Measurements from ENCODE around the gene TMED5.
"Not testable (repeated sequence)": the region's sequence is repeated elsewhere in the genome, so short reads cannot be mapped to it uniquely, and the experiment has no call there.

Gene TMED5

DNA sequence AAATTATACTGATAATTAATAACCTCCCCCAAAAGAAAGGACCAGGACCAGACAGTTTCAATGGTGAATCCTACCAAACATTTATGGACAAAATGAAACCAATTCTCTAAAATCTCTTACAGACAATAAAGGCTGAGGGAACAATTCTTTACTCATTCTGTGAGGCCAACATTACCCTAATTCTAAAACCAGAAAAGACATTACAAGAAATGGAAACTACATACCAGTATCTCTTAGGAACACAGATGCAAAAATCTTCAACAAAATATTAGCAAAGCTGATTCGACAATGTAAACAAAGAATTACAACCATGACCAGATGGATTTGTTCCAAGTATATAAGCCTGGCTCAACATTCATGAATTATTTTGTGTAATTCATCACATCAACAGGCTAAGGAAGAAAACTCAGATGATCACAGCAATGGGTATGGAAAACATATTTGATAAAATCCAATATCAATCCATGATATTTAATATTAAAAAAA is 8.6 kb downstream of the TMED5 start:
- DNase-seq (ENCODE audit: low read depth), result no peak

DNA sequence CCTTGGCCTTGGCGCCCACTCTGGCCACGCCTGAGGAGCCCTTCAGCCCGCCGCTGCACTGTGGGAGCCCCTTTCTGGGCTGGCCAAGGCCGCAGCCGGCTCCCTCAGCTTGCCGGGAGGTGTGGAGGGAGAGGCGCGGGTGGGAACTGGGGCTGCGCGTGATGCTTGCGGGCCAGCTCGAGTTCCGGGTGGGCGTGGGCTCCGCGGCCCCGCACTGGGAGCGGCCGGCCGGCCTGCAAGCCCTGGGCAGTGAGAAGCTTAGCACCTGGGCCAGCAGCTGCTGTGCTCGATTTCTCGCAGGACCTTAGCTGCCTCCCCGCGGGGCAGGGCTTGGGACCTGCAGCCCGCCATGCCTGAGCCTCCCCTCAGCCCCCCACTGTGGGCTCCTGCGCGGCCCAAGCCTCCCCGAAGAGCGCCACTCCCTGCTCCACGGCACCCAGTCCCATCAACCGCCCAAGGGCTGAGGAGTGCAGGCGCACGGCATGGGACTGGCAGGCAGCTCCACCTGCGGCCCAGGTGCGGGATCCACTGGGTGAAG is 10.0 kb downstream of the TMED5 start:
- not testable (repeated sequence) for DNase-seq (ENCODE audit: low read depth)

DNA sequence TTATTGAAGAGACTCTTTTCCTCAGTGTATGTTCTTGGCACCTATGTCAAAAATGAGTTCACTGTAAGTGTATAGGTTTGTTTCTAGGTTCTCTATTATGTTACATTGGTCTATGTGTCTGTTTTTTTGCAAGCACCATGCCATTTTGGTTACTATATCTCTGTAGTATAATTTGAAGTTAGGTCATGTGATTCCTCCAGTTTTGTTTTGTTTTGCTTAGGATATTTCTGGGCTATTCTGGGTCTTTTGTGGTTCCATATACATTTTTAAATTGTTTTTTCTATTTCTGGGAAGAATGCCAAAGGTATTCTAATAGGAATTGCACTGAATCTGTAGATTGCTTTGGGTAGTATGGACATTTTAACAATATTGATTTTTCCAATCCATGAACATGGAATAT is 13.2 kb downstream of the TMED5 start:
- no peak for DNase-seq (ENCODE audit: low read depth)

DNA sequence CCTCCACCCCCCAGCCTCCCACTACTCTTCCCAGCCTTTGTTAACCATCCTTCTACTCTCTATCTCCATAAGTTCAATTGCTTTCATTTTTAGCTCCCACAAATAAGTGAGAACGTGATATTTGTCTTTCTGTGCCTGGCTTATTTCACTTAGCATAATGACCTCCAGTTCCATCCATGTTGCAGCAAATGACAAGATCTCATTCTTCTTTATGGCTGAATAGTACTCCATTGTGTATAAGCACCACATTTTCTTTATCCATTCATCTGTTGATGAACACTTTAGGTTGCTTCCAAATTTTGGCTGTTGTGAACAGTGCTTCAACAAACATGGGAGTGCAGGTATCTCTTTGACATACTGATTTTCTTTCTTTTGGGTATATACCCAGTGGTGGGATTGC is 14.3 kb downstream of the TMED5 start:
- not testable (repeated sequence) for DNase-seq (ENCODE audit: low read depth)

DNA sequence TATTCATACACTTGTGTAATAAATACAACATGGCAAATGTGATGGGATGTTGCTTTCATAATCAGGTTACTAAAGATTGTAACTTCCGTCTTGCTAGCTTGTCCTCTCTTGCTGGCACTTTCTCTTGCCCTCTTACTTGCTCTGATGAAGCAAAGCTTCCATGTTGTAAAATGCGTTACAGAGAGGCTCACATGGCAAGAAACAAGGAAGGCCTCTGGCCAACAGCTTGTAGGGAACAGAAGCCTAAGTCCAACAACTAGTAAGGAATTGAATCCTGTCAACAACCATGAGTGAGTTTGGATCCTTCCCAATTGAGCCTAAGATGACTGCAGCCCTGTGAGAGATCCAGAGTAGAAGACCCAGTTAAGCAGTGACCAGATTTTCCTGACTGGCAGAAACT is 15.4 kb downstream of the TMED5 start:
- no peak for DNase-seq (ENCODE audit: low read depth)

DNA sequence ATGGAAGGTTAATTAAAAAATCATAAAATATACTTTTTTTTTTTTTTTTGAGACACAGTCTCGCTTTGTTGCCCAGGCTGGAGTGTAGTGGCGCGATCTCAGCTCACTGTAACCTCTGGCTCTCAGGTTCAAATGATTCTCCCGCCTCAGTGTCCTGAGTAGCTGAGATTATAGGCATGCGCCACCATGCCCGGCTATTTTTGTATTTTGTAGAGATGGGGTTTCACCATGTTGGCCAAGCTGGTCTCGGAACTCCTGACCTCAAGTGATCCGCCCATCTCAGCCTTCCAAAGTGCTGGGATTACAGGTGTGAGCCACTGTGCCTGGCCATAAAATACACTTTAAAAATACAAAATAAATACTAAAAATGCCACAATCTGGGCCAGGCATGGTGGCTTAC is 16.9 kb downstream of the TMED5 start:
- not testable (repeated sequence) for DNase-seq (ENCODE audit: low read depth)

DNA sequence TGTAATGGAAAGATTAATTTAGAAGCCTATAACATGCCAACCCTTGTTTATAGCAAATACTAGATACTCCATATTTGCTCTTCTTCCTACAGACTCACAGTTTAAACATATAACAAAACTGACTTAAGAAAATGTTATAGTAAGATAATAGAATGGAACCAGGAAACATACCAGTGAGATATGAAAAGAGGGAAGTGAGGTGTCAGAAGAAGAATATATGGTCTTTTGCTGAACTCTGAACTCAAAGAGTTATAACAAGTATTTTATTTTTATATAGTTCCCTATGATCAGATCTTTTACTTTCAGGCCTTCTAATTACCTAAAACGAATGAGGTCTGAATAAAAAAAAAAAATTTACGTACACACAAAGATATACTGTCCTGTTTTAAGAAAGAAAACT is 20.9 kb downstream of the TMED5 start:
- DNase-seq (ENCODE audit: low read depth), result no peak

DNA sequence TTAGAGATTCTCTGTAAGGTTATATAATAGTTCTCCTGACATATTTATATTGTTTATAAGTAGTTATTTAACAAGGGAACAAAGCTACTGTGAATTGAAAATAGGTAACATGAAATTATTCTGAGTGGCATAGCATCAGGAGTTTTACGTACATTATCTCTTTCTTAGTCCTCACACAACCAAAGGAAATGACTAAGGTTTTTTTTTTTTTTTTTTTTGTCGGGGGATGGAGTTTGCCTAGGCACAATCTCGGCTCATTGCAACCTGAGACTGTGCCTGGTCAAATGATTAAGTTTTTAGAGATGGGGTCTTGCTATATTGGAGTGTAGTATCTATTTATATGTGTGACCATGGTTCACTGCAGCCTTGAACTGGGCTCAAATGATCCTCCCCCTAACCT is 24.9 kb downstream of the TMED5 start:
- DNase-seq (ENCODE audit: low read depth), result no peak

DNA sequence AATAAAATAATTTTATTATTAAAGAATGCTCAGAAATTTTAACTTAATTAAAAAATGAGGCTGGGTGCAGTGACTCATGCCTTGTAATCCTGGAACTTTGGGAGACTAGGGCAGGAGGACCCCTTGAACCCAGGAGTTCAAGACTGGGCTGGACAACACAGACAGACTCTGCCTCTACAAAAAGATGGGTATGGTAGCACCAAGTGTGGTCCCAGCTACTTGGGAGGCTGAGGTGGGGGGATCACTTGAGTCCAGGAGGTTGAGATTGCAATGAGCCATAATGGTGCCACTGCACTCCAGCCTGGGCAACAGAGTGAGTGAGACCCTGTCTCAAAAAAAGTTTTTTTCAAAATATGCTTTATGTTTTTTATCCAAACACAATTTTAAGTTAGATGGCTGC is 25.3 kb downstream of the TMED5 start:
- DNase-seq (ENCODE audit: low read depth), result no peak

DNA sequence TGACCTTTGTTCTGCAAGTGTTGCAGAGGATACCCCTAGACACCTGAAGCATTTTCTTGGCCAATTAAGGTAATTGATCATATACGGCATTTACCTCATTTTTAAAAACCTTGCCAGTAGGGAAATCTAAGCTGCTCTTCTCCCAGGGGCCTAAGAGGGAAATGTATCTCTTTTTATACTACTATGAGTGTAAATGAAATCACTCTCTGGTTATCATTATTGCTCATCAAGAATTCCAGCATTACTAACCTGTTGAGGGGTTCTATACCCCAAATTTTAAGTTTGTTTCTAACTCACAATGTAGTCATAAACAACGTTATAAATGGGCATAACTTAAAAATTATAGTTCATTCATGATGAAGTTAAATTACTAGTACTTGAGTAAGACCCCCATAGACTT is 27.4 kb downstream of the TMED5 start:
- no peak for DNase-seq (ENCODE audit: low read depth)

DNA sequence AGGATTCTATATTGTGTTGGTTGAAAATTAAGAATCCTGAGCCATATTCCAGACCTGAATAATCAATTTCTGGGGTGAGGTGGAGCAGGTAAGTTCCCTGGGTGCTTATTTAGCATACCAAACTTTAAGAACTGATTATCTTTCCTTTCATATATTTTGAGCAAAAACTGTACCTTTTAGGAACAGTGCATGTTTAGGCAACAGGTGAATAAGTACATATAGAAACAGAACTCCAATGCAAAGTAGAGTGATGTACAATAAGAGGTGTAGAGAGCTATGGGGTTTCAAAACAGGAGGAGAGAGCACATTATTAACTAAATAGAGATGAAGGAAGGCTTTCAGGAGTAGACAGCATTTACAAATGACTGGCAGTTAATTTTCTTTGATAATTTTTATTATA is 28.7 kb downstream of the TMED5 start:
- no peak for DNase-seq (ENCODE audit: low read depth)

DNA sequence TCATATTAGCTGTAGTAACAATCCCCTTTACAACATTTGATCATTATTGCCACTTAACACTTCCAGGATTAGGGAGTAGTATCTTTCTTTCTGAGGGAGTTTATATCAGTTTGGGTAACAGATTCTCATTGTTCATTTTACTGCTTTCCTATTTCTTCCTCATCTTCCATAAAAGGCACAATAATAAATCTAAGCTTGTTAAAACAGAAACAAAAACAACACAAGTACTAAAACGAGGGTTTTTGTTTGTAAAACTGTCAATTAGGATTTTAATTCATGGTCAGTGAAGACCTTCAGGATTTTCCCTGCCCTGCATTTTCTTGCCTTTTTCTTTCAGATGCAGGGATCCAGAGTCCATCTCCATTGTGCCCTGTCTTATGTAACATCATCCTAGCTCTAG is 29.5 kb downstream of the TMED5 start:
- DNase-seq (ENCODE audit: low read depth), result no peak

DNA sequence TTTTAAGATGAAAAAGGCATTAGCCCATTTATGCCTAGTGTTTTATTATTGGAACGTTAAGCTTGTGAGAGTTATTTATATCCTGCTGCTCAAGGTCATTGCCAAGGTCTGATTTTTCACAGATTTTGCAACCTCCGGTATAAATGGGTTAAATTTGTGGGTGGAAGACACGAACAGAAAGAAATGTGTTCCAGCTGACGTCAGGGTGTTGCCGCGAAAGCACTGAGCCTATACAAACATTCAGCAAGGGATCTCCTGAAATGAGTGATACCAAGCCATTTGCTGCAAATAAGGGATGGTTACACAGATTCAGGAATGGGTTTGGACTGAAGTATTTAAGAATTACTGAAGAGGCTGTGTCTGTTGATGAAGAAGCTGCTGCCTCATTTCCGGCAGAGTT is 32.2 kb downstream of the TMED5 start:
- DNase-seq (ENCODE audit: low read depth), result no peak

DNA sequence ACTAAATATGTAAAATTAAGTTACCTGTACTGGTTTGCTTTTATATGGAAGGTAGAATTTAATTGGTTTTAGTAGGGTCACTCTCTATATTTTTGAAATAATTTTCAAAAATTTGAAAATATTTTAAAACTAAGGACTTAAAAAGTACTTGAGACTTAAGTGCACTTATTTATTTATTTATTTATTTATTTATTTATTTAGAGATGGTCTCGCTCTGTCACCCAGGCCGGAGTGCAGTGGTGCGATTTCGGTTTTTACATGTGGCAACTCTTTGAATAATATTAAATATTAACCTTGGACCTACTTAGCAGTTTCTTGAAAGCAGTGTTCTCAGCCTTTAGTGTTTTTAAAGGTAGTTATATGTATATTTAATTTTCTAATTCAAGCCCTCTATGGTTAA is 36.4 kb downstream of the TMED5 start:
- no peak for DNase-seq (ENCODE audit: low read depth)

DNA sequence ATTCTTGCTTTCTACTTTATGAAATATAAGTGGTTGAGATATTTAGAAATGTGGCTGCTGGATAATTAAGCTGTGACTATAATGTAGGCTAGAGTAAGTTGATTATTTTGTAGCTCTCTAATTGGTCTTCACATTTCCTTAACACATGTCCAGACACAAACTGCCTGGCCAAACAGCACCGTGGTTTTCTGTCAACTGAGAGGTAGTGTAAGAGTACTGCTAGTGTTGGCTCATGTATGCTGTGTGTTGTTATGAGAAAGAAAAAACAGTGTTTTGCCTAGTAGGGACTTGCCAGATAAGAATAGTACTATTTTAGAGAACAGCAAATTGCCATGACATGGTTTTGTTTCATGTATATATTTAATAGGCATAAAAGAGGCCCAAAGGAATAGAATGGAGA is 37.1 kb downstream of the TMED5 start:
- DNase-seq (ENCODE audit: low read depth), result no peak

DNA sequence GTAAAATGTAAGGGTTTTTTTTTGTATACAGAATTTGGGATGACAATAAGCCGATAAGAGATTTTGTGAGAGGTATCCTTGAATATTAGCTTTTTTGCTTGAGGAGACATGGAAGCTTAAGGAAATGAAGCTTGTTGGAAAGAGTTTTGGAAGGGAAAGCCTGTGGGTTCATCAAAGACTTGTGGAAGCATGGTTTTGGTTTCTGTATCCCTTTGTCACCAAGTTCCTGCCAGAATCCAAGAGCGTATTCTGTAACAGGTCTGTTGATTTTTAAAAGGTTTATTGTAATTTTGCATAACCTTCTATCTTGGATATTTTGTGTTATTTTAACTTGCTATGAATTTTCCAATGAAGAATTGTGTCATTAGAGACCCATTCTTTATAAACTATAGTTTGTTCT is 38.1 kb downstream of the TMED5 start:
- DNase-seq (ENCODE audit: low read depth), result no peak

DNA sequence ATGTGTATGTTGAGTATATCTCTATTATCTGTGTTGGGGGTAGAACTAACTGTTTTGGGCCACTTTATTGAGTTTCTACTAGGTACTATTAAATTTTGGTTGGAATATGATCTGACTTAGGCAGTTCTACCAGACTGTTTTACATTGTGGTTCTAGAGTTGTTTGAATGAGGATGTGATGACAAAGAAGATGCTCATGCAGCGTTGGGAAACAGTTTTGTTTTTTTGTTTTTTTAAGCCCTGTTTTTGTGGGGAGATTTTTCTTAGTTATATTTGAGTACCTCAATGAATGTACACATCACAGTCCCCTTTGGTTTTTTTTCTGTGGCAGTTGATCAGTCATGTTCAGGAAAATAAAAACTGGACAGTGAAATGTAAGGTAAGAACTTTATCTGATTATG is 40.1 kb downstream of the TMED5 start:
- DNase-seq (ENCODE audit: low read depth), result no peak

DNA sequence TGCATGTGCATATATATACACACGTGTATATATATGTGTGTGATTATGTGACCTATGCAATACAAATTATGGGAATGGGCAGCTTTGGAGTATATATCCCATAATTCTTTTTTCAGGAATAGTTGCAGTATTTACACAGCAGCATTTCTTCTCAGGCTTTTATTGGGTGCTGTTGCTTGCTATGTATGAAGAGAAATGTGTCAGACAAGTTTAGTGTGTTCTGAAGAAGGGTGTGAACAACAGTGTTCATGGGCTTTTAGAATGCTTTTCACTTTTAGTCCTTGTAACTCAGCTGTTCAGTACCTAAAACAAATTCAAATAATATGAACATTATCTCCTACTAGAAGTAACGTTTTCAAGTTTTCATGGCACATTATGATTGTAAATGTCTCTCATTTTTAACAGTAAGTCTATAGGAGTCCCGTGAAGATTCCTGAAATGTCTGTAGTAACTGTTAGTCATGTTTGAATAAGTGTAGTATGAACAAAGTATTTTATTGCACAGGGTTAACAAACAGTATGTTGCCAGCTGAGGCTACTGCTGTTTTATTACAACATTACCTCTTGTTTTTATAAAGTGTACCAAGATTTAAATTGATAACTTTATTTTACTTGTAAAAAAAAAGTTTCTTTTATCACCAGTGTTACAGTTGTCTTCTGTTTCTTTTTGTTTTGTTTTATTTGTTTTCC is 42.5 kb downstream of the TMED5 start:
- DNase-seq (ENCODE audit: low read depth), result no peak

DNA sequence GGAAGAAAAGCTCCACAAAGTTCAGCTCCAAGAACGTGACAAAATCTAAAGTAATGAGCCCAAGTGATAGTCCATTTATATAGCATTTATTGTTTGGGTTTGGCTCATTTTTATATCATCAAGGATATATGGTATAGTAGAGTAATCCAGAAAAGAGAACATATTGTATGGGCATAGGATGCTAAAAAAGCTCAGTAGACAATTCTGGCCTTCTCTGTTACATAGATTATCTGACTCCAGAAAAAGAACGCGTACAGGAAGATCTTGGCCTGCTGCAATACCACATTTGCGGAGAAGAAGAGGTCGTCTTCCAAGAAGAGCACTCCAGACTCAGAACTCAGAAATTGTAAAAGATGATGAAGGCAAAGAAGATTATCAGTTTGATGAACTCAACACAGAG is 43.8 kb downstream of the TMED5 start:
- DNase-seq (ENCODE audit: low read depth), result no peak

DNA sequence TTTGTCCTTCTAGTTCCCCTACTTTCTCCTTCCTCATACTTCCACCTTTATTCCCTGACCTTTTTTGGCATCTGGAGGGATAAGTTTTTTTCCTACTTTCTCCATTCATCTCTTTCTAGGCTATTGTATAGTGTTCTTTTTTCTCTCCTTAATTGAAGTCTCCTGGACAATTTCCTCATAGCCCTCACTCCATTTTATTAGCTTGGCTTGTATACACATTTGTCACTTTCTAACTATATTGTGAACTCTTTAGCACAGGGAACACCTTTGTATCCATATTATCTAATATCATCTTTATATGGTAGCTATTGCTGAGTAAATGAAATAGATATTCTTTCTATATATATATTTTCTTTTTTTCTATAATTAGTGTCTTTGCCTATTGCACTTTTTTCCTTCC is 47.6 kb downstream of the TMED5 start:
- no peak for DNase-seq (ENCODE audit: low read depth)

DNA sequence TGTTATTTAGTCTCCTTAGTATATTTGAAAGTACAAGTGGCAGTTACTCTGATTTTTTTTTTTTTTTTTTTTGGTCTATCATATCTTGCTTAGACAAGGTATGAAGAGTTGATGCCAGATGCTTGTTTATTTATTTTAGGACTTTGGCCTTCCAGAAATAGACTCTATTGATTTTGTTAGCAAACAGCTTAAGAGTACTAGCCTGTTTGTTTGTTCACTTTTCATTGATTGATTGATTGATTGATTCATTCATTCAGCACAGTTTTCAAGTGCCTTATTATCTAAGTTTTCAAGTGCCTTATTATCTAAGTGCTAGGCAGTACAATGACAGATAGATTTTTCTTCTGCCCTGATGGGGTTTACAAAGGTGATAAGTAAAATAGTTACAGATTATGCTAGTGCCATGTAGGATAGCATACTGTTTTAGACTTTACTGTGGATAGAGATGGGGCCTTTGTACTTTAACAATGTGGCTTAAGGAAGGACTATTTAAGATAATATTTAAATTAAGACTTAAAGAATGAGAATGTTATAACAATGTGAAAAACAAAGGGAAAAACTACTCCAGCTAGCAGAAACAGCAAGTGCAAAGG is 50.6 kb downstream of the TMED5 start:
- no peak for DNase-seq (ENCODE audit: low read depth)

DNA sequence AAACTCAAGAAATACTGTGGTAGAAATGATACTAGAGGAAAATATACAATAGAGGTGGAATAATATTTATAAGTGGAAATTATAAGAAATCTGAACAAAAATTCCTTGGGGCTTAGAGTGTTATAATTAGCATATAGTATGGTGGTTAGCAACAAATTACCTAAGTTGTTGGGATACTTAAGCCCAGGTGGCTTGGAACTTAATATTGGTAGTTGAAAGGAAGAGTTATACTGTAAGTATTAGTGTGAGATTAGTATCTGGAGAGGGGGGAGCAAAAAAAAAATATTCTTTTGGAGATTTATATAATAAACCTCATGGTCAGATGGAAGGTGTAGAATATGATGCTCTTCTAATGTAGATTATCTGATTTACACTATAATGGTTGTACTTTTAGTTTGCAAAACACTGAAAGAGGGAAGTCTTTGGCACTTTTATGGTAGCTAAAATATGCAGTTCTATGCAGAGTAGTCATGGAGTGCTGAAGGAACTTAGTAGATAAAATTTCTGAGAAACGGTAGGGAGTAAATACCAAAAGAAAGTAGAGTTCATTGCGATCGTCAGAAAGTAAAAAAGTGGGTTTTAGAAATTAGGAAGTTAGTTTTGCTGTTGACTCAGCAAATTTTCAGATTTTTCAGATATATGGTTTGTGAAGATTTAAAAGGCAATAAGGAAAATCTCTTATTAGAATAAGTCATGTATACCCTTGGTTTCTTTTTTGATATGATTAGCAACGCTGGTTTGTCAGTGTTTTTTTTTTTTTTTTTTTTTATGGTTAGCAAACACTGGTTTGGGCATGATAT is 55.5 kb downstream of the TMED5 start:
- no peak for DNase-seq (ENCODE audit: low read depth)

DNA sequence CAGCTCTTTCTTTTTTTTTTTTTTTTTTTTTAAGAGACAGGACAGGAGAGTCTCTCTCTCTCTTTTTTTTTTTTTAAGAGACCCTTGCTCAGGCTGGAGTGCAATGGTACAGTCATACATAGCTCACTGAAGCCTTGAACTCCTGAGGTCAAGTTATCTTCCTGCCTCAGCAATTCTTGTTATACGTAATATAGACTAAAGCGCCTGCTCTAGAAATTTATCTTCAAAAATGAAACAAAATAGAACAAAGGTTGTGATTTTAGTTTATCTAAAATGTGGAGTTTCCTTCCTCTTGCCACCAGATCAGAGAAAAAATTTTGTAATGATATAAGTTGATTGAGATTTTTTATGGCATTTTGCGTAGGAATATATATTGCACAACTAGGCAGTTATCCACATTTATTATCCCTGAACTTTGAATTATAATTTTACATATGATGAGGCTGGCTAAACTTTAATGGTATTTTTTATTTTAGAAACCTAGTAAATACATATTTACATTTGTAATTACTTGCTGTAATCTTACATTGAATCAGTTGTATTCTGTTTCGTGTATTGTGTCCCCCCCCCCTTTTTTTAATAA is 56.9 kb downstream of the TMED5 start:
- DNase-seq (ENCODE audit: low read depth), result no peak
